Heart left ventricle (tissue), 13 donors: ENCODE measurements around the gene FAM168A.

Experiments used
- POLR2A ChIP-seq, 2 donors: fragments of 450-650 bp; IDR thresholded peaks; one replicate each; pipeline ENCODE4 v1.6.1; 2017; ENCODE audit warnings: antibody characterized with exemption in 2 of 2, mild to moderate bottlenecking in 2 of 2, moderate library complexity in 2 of 2
- TF ChIP-seq, protein P1 (sequence below), 12 donors: fragments of 200-600 bp; sonication (generic) in 4 of 12; IDR thresholded peaks; one replicate each; pipeline versions ENCODE4 v1.5.0 to v1.8.0; 2018 to 2022; ENCODE audit warnings: antibody characterized with exemption in 12 of 12, mild to moderate bottlenecking in 5 of 12
- donor health status: ischemic (EF 13 %, LVEDD 7.1; RV severe dilation, severe dysfunction).
- donor health status: DM: no; HTN: yes; CAD: no.
- donor health status: DM: no; HTN: no; CAD: no.
- donor health status: ischemic (EF 25% LVEDD 6.9; RV normal size, moderate dysfunction).
- donor health status: ischemic (EF 25% LVEDD 5.7; RV mildly dilated, moderate dysfunction).
- donor health status: ischemic (EF 35%, LVEDD 5.7; RV mildly dilated, moderate dysfunction).
- donor health status: nonischemic (EF 11% LVEDD 7.7; RV severe dilation, severe dysfunction).
- donor health status: DM: yes; HTN: yes; CAD: no.
- donor health status: PGD.
- donor health status: ischemic (EF 29% LVEDD 5.4; RV normal size, mild dysfunction).
- donor health status: nonischemic (EF 23%, LVEDD 6.1; RV moderate dilation, normal function).

DNA sequence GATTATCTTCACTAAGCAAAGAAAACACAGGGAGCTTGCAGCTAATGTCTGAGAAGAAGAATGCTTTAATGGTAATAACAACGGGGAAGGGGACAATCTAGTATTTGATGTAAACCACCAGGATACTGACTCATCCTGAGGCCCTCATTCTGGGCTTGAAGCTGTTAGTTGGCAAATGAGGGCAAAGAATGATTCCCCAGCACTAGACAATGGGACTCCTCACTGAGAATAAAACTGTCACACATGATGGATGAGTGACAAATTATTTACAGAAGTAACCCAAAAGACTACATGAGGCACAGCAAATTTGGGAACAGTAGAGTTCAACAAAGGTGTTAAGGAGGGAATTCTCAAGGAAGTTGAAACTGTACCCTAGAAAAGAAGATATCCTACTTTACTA, 76.3 kb downstream of the FAM168A start:
- TF ChIP-seq, protein P1, sequence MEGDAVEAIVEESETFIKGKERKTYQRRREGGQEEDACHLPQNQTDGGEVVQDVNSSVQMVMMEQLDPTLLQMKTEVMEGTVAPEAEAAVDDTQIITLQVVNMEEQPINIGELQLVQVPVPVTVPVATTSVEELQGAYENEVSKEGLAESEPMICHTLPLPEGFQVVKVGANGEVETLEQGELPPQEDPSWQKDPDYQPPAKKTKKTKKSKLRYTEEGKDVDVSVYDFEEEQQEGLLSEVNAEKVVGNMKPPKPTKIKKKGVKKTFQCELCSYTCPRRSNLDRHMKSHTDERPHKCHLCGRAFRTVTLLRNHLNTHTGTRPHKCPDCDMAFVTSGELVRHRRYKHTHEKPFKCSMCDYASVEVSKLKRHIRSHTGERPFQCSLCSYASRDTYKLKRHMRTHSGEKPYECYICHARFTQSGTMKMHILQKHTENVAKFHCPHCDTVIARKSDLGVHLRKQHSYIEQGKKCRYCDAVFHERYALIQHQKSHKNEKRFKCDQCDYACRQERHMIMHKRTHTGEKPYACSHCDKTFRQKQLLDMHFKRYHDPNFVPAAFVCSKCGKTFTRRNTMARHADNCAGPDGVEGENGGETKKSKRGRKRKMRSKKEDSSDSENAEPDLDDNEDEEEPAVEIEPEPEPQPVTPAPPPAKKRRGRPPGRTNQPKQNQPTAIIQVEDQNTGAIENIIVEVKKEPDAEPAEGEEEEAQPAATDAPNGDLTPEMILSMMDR (IDR thresholded peaks at IDR 0.05) = no peak
- TF ChIP-seq POLR2A (IDR thresholded peaks at IDR 0.05) = no peak
